OCI-LY1 (cell line): Measurements from ENCODE around the gene C4A.
A peak's percentile ranks its signal among the peaks of the same experiment; 100 is the strongest.

Source experiments
- H2AFZ ChIP-seq: fragments of 200-600 bp; sonication (generic), shearing (Covaris generic); 2 replicates; pipeline ENCODE4 v1.6.0; 2014; ENCODE audit warnings: antibody characterized with exemption, mild to moderate bottlenecking, low read length
- H3F3A ChIP-seq: fragments of 200-600 bp; sonication (generic), shearing (Covaris generic); 2 replicates; pipeline ENCODE4 v1.6.0; 2014; ENCODE audit warnings: mild to moderate bottlenecking, antibody characterized with exemption, low read length, moderate library complexity; ENCODE audit not compliant: insufficient read depth
- H3K27ac ChIP-seq: fragments of 200-600 bp; sonication (generic); 2 replicates; pipeline ENCODE4 v1.5.1; 2014; ENCODE audit warnings: low read length, mixed run types, mild to moderate bottlenecking, low read depth; ENCODE audit not compliant: poor library complexity, severe bottlenecking
- H3K27me3 ChIP-seq: fragments of 200-600 bp; sonication (generic); 2 replicates; pipeline ENCODE4 v1.6.0; 2014; ENCODE audit warnings: antibody characterized with exemption, mild to moderate bottlenecking, low read length, moderate library complexity; ENCODE audit not compliant: insufficient read depth
- H3K36me3 ChIP-seq: fragments of 200-600 bp; sonication (generic); 2 replicates; pipeline ENCODE4 v1.6.1; 2014; ENCODE audit warnings: mild to moderate bottlenecking, antibody characterized with exemption, low read length, moderate library complexity, mixed read lengths; ENCODE audit not compliant: insufficient read depth
- H3K4me1 ChIP-seq: fragments of 200-600 bp; sonication (generic); 2 replicates; pipeline ENCODE4 v1.5.1; 2014; ENCODE audit warnings: mild to moderate bottlenecking, low read length, moderate library complexity; ENCODE audit not compliant: insufficient read depth, severe bottlenecking
- H3K4me2 ChIP-seq: fragments of 200-600 bp; sonication (generic), shearing (Covaris generic); 2 replicates; pipeline ENCODE4 v1.6.1; 2014; ENCODE audit warnings: low read length
- H3K4me3 ChIP-seq: fragments of 200-600 bp; sonication (generic); 2 replicates; pipeline ENCODE4 v1.5.1; 2014; ENCODE audit warnings: low read length, low read depth, mild to moderate bottlenecking, mixed read lengths; ENCODE audit not compliant: poor library complexity, severe bottlenecking
- H3K79me2 ChIP-seq: fragments of 200-600 bp; shearing (Covaris generic); 2 replicates; pipeline ENCODE4 v1.6.1; 2016; ENCODE audit warnings: mixed run types, low read length, mixed read lengths; ENCODE audit not compliant: insufficient read depth
- H3K9ac ChIP-seq: fragments of 200-600 bp; sonication (generic), shearing (Covaris generic); 2 replicates; pipeline ENCODE4 v1.6.1; 2014; ENCODE audit warnings: mild to moderate bottlenecking, low read length, mixed read lengths
- H3K9me2 ChIP-seq: fragments of 200-600 bp; sonication (generic), shearing (Covaris generic); 2 replicates; pipeline ENCODE4 v1.6.1; 2014; ENCODE audit warnings: low read depth, mild to moderate bottlenecking, low read length, mixed read lengths
- H3K9me3 ChIP-seq: fragments of 200-600 bp; shearing (Covaris generic); 2 replicates; pipeline ENCODE4 v1.6.1; 2014; ENCODE audit warnings: low read length, mixed read lengths
- H4K20me1 ChIP-seq: fragments of 200-600 bp; sonication (generic), shearing (Covaris generic); 2 replicates; pipeline ENCODE4 v1.6.0; 2016; ENCODE audit warnings: mild to moderate bottlenecking, low read length; ENCODE audit not compliant: insufficient read depth
- EZH2 ChIP-seq: fragments of 200-600 bp; sonication (generic), shearing (Covaris generic); IDR thresholded peaks from 2 replicates; pipeline ENCODE4 v1.8.0; 2017; ENCODE audit warnings: borderline replicate concordance, mixed run types, mild to moderate bottlenecking, antibody characterized with exemption, low read length, moderate library complexity, mixed read lengths
- TF ChIP-seq, protein P1 (sequence below): fragments of 200-600 bp; sonication (generic), shearing (Covaris generic); IDR thresholded peaks from 2 replicates; pipeline ENCODE4 v1.5.1; 2017; ENCODE audit warnings: mild to moderate bottlenecking, antibody characterized with exemption, low read length, moderate library complexity, mixed read lengths

C4A gene

DNA sequence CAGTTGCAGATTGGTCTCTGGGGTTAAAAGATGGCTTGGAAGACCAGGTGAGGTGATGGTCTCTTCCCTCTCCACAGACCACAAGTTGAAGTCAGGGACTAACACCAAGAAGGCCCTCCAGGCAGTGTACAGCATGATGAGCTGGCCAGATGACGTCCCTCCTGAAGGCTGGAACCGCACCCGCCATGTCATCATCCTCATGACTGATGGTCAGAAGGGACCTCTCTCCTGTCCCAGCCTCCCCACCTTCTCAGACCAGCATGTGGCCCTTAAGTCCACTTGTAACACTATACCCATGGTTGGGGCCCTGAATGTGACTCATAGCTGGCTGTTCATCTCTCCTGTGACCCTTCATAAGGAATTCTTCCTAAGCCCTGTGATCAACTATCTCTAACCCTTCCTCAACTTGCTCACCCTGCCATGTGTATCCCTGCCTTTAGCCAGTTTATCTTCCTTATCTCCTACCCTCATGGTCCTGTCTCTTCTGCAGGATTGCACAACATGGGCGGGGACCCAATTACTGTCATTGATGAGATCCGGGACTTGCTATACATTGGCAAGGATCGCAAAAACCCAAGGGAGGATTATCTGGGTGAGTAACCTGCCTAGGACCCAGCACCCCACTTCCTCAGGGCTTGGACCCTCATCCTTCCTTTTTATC, 33.0 kb upstream of the C4A start:
- Histone ChIP-seq H3K79me2 (no peaks in the 10 kb centered on the region), H3K4me2 (no peak overlapping the region), H3K27me3 (peaks cover 5% of the 10 kb centered on the region; the same call in 1 of the 2 replicates), H3K4me1 (no peaks in the 10 kb centered on the region), H4K20me1 (no peaks in the 10 kb centered on the region), H3K4me3 (no peak overlapping the region), H3K36me3 (peaks cover 29% of the 10 kb centered on the region), H3K9ac (no peak overlapping the region), H3K9me3 (no peaks in the 10 kb centered on the region), H3K27ac (no peak overlapping the region), H3K9me2 (no peaks in the 10 kb centered on the region), H2AFZ (no peak overlapping the region), H3F3A (no peaks in the 10 kb centered on the region)
- TF ChIP-seq, protein P1, sequence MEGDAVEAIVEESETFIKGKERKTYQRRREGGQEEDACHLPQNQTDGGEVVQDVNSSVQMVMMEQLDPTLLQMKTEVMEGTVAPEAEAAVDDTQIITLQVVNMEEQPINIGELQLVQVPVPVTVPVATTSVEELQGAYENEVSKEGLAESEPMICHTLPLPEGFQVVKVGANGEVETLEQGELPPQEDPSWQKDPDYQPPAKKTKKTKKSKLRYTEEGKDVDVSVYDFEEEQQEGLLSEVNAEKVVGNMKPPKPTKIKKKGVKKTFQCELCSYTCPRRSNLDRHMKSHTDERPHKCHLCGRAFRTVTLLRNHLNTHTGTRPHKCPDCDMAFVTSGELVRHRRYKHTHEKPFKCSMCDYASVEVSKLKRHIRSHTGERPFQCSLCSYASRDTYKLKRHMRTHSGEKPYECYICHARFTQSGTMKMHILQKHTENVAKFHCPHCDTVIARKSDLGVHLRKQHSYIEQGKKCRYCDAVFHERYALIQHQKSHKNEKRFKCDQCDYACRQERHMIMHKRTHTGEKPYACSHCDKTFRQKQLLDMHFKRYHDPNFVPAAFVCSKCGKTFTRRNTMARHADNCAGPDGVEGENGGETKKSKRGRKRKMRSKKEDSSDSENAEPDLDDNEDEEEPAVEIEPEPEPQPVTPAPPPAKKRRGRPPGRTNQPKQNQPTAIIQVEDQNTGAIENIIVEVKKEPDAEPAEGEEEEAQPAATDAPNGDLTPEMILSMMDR = no peak
- TF ChIP-seq EZH2 = no peak

DNA sequence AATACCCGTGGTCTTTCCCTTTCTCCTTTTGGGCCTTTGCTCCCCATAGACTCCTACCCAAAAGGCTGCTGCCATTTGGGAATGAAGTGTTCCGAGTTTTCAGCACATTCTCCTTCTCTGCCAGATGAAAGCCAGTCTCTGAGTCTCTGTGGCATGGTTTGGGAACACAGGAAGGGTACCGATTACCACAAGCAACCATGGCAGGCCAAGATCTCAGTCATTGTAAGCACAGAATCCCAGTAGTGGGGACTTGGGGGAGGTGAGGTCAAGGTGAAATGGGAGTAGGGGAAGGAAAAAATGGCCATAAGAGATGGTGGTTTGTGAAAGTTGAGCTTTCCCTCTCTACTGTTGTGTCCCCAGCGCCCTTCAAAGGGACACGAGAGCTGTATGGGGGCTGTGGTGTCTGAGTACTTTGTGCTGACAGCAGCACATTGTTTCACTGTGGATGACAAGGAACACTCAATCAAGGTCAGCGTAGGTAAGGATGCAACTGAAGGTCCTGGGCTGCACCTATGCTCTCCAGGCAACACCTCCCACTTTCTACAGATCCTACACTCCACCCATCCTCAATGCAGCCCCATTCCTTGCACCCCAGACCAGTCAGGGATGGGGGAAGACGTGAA, 31.8 kb upstream of the C4A start:
- Histone ChIP-seq H3K27me3 (0 out of 2 replicates have a peak, but pooled peaks cover 5% of the 10 kb centered on the region), H3K27ac (no peak overlapping the region), H3K9me2 (no peaks in the 10 kb centered on the region), H3F3A (no peaks in the 10 kb centered on the region), H3K79me2 (no peaks in the 10 kb centered on the region), H4K20me1 (no peaks in the 10 kb centered on the region), H3K4me1 (no peaks in the 10 kb centered on the region), H3K36me3 (peaks cover 36% of the 10 kb centered on the region), H2AFZ (no peak overlapping the region), H3K4me3 (no peak overlapping the region), H3K9ac (no peak overlapping the region), H3K9me3 (no peaks in the 10 kb centered on the region), H3K4me2 (no peak overlapping the region)
- TF ChIP-seq, protein P1 = no peak
- no peak for TF ChIP-seq EZH2

DNA sequence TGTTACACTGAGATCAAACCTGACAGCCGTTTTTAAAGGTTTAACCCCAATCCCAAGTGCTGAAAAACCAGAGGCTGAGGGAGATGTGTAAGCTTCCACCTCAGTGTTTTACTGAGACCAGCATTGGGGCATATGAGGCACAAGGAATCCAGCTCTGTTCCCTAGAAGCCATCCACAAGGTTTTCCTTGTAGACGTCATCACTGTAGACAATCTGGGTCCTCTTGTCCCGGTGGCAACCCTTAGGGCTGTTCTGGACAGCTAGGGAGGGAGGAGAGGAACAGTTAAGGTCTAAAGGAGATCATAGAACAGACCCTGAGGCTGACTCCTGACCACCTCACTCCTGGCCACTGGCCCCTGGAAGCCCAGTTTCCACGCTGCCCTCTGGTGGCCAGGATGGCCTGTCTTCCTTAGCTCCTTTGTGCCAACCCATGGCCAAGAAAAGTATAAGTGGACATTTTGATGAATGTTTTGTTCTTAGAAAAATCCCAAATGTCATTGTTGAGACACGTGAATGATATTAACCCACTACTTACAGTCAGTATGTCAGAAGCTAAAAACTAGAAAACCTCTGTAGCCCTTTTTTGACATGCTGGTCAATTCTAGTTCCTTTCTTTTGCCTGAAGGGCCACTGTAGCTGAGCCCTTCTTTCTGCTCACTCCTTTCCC, 29.6 kb upstream of the C4A start:
- H3K9me3 ChIP-seq = no peaks in the 10 kb centered on the region
- H2AFZ ChIP-seq = no peak overlapping the region
- no peaks in the 10 kb centered on the region for H3K9me2 ChIP-seq
- no peak for TF ChIP-seq EZH2
- TF ChIP-seq, protein P1 = peak; percentile 42
- H3K27ac ChIP-seq = no peak overlapping the region
- H3K4me2 ChIP-seq = no peak overlapping the region
- H3F3A ChIP-seq = no peaks in the 10 kb centered on the region
- H4K20me1 ChIP-seq = no peaks in the 10 kb centered on the region
- no peak overlapping the region for H3K4me3 ChIP-seq
- no peak overlapping the region for H3K9ac ChIP-seq
- H3K79me2 ChIP-seq = no peaks in the 10 kb centered on the region
- peaks cover 1% of the 10 kb centered on the region for H3K4me1 ChIP-seq
- peaks cover 48% of the 10 kb centered on the region for H3K36me3 ChIP-seq
- H3K27me3 ChIP-seq = no peaks in the 10 kb centered on the region
